GM04504 (cell line): Measurements from ENCODE around the gene FABP6.
"Not testable (repeated sequence)": the region's sequence is repeated elsewhere in the genome, so short reads cannot be mapped to it uniquely, and the experiment has no call there.

Source experiments
- DNase-seq: peaks from one replicate; pipeline ENCODE4 v3.0.0-alpha.2; 2012; ENCODE audit warnings: low read depth

FABP6 gene, protein sequence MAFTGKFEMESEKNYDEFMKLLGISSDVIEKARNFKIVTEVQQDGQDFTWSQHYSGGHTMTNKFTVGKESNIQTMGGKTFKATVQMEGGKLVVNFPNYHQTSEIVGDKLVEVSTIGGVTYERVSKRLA

DNA sequence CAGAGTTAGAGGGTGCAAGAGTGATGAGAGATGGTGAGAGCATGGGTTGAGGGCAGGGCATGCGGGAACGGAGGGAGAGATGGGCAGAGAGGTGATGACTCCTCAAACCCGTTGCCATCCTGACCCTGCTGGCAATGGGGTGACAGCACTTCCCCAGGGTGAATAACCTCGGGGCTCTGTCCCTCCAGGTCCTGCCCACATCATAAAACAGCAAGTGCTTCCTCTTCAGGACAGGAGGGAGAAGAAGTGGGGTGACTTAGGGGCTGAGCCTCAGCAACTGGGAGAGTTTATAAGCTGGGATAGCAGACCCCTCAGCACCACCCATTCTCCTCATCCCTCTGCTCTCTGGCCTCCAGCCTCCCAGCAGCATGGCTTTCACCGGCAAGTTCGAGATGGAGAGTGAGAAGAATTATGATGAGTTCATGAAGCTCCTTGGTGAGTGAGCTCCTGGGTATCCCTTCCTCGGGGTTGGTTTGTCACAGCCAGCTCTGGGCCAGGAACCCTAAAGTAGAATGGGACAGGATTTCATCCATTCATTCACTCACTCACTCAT is at the start of gene FABP6:
Gene FABP6, plus strand, starts transcription at position 317 of the 553 bp plus-strand sequence. Its CDS starts 52 bp downstream, at position 369.
- DNase-seq: no peak

DNA sequence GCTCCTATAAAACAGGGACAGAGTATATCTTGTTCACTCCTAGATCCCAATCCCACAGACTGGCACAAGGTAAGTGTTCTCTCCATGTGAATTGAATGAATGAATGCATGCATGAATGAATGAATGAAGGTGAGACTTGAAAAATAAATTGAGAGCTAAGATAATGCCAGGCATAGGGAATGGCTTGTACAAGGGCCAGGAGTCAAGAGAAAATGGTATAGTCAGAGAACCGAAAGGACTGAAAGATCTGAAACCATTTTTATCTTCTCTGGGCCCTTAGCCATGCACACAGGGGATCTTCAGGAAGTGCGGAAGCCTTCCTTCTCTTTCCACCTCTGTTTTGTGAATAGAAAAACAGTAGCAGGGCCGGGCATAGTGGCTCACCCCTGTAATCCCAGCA is 48.4 kb upstream of the FABP6 start:
- DNase-seq: no peak

DNA sequence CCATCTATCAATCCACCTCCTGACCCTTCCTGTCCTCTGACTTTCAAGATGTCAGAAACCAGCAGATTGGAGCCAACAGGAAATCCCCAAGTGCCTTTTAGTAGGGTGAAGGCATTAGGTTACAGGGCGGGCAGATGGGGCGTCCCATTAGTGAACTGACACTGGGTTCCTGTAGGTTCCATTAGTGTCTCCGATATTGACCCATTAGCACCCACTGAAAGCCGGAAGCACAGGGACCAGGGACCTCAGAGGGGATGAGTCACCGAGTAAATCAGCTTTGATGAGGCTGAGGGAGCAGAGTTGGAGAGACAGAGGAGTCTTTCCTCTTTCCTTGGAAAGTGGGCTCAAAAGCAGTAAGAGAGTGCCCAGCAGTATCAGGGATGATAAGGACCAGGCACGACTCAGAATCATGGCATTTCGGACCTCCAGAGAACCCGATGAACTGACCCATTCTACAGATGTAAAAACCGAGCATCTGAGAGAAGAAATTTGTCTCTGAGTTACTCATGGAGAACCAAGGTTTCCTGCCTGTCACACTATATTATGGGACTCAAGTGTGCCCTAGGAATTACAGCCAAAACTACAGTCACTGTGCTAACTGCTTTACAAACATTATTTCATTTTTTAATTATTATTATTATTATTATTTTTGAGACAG is 47.2 kb upstream of the FABP6 start:
- no peak for DNase-seq

DNA sequence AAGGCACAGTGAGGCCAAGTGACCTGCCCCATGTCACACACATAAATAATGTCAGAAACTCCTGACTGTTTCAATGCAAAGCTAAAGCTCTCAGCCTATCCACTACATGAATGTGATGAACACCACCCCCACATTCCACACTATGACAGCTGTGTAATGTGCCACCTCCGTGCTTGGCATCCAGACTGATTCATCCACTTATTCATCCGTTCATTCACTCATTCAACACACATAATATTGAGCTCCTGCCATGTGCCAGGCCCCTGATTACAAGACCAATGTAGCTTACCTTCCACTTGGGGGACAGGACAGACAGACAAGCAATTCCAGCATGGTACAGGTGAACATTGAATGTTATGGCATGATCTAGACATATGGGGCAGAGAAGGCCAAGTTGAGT is 46.2 kb upstream of the FABP6 start:
- no peak for DNase-seq

DNA sequence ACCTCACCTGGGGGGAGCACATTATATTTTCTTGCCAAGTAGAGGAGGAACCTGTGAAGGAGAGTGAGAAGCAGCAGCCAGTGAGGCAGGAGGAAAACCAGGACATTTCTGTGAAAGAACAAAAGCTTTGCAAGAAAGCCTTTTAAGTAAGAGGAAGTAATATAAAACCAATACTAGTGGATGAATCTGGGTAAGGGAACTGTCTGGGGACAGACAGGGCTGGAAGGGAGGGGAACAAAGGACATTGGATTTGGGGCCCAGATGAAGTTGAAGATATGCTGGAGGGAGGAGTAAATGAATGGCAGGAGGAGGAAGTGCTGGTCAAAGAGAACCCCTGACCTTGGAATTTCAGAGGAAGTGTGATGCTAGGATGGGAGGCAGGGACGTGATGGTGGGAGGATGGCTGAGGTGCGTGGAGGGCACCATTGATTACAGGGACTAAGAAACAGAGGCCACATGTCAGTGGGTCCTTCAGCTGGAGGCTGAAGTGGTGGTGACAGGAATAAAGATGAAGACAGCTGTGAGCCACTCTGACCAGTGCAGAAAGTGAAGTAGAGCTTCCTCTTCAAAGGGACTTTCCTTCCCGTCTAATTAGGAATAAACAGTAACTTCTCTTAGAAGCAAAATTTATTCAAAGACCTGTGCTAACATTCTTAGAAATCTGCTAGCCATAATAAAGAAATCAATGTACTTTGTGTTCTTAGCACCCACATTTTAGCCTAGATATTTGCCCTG is 43.5 kb upstream of the FABP6 start:
- no peak for DNase-seq

DNA sequence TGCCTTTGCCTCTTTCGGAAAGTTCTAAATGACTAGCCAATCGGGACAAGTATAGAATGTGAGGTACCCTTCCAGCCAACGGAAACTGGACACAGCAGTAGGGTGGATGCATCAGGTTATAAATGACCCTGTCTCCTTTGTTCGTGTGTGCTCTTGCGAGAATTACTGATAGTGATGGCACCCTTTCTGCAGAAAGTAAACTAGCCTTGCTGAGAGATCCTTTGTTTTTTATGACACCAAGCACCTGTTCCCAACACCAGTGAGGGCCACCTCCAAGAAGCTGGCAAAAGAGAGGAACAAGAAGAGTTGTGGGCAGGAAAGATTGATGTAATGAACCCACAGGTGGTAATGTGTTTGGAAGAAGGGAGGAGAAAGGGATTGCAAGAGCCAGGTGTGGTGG is 42.8 kb upstream of the FABP6 start:
- no peak for DNase-seq

DNA sequence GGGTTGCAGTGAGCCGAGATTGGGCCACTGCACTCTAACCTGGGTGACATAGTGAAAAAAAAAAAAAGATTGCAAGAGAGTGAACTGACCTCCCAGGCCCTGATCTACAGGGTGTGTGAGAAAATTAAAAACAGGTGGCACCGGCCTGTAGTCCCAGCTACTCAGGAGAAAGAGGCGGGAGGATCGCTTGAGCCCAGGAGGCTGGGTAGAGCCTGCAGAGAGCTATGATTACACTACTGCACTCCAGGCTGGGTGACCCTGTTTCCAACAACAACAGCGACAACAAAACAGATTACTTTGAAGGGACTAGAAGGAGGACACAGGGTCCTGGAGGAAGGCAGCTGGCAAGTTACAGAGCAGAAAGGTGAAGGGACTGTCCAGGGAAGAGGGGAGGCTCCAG is 42.2 kb upstream of the FABP6 start:
- no peak for DNase-seq

DNA sequence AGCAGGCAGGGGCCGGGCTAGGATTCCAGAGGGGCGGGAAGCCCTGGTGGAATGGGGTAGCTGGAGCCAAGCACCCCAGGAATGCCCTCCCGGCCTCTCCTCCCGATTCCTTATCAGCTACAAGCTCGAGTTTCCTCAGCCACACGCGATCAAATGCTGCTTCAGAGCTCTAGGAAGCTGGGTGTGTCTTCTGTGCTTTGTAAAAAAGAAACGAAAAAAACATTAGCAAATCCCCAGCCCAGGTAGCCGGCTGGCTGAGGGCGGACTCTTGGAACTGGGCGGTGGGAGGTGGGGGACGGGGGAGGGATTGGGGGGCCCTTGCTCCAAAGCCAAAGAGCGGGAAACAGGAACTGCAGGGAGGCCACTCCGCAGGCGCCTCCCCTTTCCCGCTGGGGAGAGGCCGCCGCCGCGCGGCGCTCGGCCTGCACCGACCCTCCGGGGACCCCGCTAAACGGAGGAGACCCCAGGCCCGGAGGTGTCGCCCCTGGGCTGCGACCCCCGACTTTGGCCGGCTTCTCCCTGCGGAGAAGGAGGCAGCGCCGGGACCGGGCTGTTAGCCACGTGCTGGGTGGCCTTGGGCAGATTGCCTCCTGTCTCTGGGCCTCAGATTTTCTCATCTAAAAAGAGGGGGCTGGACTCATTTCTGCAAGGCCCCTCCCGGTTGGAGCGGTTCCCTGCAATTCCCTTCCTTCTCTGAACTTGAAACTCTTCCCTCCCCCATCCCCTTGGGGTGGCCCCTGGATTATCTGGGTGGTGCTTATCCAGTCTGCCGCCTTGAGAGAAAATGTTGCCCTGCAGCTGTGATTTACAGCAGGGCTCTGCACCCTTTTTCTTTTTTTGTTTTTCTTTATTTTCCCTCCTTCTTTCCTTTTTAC is 40.9 kb upstream of the FABP6 start:
- DNase-seq: no peak

DNA sequence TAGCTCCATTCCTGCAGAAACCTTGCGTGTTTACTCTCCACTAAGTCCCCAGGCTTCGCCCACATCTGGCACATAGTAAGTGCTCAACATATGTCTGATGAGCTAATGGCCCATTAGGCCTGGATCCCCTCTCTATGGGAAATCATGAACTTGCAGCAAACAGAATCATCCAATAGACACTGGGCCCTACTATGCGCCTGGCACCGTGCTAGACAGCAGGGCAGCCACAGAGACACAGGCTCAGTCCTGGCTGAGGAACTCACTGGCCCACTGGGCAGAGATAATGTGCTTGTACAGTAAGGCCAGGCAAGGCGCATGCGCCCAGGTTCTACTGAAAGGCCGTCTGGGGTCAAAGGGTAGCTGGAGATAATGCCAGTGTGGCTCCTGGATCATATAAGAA is 36.9 kb upstream of the FABP6 start:
- no peak for DNase-seq

DNA sequence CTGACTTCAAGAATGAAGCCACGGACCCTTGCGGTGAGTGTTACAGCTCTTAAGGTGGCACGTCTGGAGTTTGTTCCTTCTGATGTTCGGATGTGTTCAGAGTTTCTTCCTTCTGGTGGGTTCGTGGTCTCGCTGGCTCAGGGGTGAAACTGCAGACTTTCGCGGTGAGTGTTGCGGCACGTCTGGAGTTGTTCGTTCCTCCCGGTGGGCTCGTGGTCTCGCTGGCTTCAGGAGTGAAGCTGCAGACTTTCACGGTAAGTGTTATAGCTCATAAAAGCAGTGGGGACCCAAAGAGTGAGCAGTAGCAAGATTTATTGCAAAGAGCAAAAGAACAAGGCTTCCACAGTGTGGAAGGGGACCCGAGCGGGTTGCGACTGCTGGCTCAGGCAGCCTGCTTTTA is 36.2 kb upstream of the FABP6 start:
- DNase-seq: not testable (repeated sequence)

DNA sequence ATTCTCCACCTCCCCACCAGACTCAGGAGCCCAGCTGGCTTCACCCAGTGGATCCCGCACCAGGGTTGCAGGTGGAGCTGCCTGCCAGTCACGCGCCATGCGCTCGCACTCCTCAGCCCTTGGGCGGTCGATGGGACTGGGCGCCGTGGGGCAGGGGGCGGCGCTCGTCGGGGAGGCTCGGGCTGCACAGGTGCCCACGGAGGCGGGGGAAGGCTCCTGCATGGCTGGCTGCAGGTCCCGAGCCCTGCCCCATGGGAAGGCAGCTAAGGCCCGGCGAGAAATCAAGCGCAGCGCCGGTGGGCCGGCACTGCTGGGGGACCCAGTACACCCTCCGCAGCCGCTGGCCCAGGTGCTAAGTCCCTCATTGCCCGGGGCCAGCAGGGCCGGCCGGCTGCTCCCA is 35.5 kb upstream of the FABP6 start:
- not testable (repeated sequence) for DNase-seq

DNA sequence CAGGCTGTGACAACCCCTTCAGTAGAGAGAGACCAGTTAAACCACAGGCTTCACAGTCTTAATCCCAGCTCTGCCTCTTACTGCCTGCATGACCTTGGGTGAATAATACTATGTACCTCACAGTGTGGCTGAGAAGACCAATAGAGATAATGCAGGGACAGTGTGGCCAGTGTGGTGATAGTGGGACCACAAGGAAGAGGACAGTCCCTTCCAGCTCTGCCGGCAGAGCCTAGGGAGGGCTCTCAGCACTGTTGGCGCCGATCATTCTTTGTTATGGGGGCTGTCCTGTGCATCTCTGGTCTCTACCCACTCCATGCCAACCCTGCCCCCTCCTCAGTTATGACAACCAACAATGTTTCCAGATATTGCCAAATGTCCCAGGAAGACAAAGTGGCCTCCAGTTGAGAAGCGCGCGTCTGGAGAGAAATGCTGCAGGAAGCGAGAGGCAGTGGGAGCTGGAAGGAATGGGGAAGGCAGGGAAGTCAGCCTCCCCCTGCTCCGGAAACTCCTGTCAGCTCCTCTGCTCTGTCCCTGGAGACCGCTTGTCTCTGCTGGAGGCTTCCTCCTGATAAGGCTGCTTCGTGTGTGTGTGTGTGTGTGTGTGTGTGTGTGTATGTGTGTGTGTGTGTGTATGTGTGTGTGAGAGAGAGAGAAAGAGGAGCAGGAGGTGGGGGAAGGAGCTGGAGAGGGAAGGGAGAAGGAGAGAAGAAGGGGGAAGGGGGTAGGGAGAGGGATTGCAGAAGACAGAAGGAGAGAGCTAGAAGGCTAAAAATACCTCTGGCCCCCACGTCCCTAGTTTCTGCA is 31.8 kb upstream of the FABP6 start:
- DNase-seq: no peak

DNA sequence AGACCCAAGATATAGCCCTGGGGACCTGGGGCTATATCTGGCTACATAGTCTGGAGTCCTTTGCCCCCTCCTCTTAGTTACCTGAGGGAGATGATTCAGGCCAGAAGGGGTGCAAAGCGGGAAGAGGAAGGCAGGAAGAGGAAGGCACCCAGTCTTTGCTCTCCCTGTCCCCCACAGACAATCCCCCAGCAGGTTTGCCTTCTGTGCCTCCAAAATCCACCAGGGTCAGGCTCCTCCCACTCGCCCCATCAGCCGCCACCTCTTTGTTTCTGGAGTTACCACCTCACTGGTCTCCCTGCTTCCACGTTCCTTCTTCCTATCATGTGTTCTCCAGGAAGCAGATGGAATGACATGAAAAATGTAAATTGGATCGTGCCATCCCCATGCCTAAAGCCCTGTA is 31.2 kb upstream of the FABP6 start:
- no peak for DNase-seq

DNA sequence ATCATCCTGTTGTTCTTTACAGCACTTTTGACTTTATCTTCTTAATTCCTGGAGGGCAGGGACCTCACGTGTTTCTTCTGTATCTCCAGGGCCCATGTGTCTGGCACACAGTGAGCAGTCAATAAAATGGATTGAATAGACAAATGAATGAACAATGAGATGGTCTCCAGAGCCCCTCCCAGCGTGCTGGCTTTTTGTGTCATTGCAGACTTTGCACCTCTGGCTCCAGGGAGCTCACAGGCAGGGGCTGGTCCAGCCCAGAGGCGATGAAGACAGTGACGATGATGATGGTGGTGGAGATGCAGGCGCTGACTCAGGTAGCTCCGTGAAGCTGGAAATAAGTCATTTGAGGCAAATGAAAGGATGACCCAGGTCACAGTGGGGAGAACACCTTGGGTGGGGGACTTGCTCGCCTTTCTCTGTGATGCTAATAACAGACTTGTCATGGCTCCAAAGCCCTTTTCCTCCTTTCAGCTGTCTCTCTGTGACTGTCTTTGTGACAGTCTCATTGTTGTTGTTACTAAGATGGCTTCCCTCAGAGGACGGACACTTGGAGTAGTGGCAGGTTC is 30.4 kb upstream of the FABP6 start:
- DNase-seq: no peak

DNA sequence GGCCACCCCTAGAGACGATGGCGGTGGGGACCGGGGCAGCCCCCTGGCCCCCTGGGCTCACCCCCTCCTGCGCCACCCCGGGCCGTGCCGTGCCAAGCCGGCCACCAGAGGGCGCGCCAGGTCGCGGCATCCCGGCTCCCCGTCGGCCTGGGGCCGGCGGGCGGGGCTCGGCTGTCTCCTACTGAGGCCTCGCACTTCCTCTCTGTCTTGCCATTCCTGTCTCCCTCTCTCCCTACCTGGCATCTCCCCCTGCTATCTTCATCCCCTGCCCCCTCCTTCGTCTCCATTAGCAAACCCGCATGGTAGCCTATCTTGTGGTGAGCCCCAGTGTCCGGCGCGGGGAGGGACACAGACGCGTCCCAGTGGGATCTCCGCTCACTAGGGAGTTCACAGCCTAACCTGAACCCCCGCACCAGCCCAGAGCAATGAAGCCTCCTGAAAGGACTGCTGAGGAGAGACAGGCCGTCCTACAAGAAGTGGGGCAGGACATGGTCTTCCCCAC is 29.8 kb upstream of the FABP6 start:
- DNase-seq: no peak

DNA sequence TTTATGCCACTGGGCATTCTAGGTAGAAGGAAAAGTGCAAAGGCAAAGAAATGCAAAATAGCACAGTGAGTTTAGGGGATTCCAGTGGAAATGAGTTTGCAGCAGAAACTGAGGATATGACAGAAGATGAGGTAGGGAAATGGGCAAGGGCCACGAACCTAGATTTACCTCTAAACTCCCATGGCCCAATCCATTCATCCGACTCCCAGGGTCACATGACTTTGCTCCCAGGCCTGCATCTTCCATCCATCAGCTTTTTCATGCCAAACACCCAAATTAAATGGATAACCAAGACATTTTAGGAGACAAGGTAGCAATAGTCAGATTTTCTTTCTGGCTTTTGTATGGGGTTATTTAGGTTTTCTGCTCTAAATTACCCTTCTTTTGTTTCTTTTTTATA is 22.2 kb upstream of the FABP6 start:
- DNase-seq: no peak

DNA sequence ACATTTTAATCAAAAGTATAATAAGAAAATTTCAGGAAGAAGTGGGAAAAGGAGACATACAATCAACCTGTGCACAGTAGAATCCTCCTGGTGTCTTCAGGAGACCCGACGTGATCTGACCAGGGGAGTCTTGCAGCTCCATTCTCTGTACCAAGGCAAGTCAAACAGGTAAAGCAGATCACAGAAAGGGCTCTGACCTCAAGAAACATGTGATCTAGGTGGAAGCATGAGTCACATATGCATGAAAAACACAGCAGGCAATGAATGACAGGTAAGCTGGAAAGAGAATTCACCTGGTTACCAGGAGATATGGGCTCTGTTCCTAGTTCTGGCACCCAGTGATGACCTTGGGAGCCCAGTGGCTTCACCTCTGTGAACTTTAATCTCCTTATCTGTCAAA is 19.4 kb upstream of the FABP6 start:
- DNase-seq: no peak

DNA sequence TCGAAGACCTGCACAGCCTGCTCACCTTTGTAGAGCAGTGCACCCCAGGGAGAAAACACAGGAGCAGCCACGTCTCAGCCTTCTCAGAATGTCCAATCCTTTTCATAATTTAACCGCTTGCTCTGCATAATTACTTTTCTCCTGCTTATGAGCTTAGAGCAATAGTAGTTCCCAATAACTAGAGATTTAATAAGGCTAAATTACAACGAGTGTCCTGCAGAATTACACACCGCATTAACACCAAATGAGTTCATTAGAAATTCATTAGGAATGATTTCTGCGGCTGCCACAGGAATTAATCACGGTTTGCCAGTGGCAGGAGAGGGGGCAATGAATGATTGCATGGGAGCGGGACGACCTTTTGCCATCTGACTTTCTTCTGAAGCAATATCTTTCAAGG is 18.7 kb upstream of the FABP6 start:
- no peak for DNase-seq

DNA sequence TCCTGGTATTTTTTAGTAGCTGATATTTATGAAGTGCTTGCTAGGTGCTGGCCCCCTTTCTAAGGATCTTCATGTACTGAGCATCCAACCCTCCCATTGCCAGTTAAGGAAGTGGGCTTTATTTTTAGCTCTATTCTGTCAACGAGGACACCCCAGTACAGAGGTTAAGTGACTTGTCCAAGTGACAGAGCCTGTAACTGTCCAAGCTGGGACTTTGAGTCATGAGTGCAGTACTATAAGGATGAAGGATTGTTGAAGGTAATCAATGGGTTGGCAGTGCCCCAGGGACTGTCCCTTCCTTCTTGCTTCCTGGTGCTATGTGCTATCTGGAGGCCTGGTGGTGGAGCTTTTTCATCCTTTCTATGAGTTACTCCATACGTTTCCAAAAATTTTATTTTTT is 18.0 kb upstream of the FABP6 start:
- no peak for DNase-seq

DNA sequence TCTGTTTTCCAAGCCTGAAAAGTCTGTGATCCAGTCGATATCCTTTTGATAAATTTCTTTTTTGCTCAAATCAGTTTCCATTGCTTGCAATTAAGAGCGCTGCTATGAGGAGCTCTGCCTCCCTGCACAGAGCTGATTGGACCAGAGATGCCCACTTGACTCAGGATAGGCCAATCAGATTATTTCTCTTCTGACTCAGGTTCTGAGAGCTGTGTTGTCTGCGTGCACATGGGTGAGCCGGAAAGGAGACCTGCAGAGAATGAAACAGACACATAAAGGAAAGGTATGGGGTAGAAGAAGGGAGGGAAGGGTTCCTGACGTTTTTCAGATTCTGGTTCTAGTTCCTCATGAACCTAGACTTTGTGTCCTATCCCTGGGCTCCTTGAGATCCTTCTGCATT is 15.8 kb upstream of the FABP6 start:
- no peak for DNase-seq

DNA sequence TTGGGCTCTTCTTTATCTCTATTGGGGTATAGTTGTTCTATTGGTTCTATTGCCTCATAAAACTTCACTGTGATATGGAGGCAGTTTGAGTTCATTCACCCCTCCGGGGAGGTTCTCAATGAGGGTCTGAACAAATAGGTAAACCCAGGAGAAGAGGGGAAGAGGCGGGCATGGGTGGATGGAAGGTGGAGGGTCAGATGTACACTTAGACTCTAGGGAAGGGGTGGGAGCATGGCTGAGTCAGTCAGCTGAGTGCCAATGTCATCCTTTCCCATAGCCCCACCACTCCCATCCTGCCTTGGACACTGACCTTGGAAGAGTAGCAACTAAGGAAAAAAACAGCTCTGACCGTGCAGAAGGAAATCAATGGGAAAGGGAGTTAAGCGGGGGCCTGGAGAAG is 9.9 kb upstream of the FABP6 start:
- DNase-seq: no peak
